Activated naive CD4-positive, alpha-beta T cell treated with anti-CD3 and anti-CD28 coated beads, Interleukin-2, amount 50 U/mL, for 72 hours (primary cell): ENCODE results near the gene ZBTB22. TPM values are rescaled to one million over a fixed set of nuclear protein-coding genes. Genes with fewer than 3 reads are reported as not detected.
A peak's percentile ranks its signal among the peaks of the same experiment; 100 is the strongest.
"Not testable (repeated sequence)": the region's sequence is repeated elsewhere in the genome, so short reads cannot be mapped to it uniquely, and the experiment has no call there.

ENCODE experiments used
- ATAC-seq, 2 donors: fragments of 150-1000 bp; cut with Tn5 transposase; 2 replicates each; pipeline ENCODE4 v1.10.0; 2021; ENCODE audit warnings: mild to moderate bottlenecking in 2 of 2, moderate library complexity in 2 of 2
- DNase-seq, 2 donors: peaks; one replicate each; pipeline ENCODE4 v3.0.0; 2021 to 2022; ENCODE audit warnings: low spot score in 2 of 2
- H3K27ac Mint-ChIP-seq, 2 donors: one replicate each; pipeline ENCODE4 v1.8.0; 2022; ENCODE audit warnings: mild to moderate bottlenecking in 2 of 2, mixed read lengths in 2 of 2
- H3K36me3 Mint-ChIP-seq, 2 donors: one replicate each; pipeline ENCODE4 v1.8.0; 2022; ENCODE audit warnings: mixed read lengths in 2 of 2
- H3K9me3 Mint-ChIP-seq, 2 donors: one replicate each; pipeline ENCODE4 v1.8.0; 2022; ENCODE audit warnings: mixed read lengths in 2 of 2
- total RNA-seq, 2 donors: library from RNA; stranded (reverse); gene quantifications; one replicate each; pipeline ENCODE4 v1.2.3, GENCODE V29; 2022

ZBTB22 gene
- 10 to 100 TPM; 12.2 to 18.2 TPM for total RNA-seq

- no peaks in the 10 kb centered on the region for H3K9me3 Mint-ChIP-seq
- peak within 1 kb of the TSS; percentile 98 to 99 for H3K27ac Mint-ChIP-seq
- DNase-seq, result peak; percentile 91 to 95
- ATAC-seq, result peak; percentile 59 to 74
- H3K36me3 Mint-ChIP-seq, result peaks cover 41 to 62% of the 10 kb centered on the region in 2 donors
Measured at GRCh38 chr6:33317669-33318425, at the start of gene ZBTB22. TSS of gene ZBTB22 (minus strand) at chr6:33317744. CDS start at chr6:33316916, 828 bp downstream.

- Mint-ChIP-seq H3K27ac (no peak overlapping the region), H3K36me3 (no peaks in the 10 kb centered on the region), H3K9me3 (no peaks in the 10 kb centered on the region)
- DNase-seq, result no peak
- no peak for ATAC-seq
Measured at GRCh38 chr6:33367009-33367714, 49.6 kb upstream of the ZBTB22 start.

- peak overlapping the region in 1 of 2 donors; percentile 29 for H3K27ac Mint-ChIP-seq
- not testable (repeated sequence) for DNase-seq, H3K9me3 Mint-ChIP-seq, H3K36me3 Mint-ChIP-seq
- ATAC-seq, result peak in 1 of 2 donors; percentile 47
Measured at GRCh38 chr6:33365206-33365971, 47.8 kb upstream of the ZBTB22 start.

GRCh38 chr6:33364475-33365205, 47.1 kb upstream of the ZBTB22 start:
- not testable (repeated sequence) for DNase-seq, H3K36me3 Mint-ChIP-seq, H3K9me3 Mint-ChIP-seq
- H3K27ac Mint-ChIP-seq, result peak overlapping the region in 1 of 2 donors; percentile 29
- peak in 1 of 2 donors; percentile 55 for ATAC-seq

- H3K36me3 Mint-ChIP-seq, DNase-seq, H3K27ac Mint-ChIP-seq, H3K9me3 Mint-ChIP-seq, ATAC-seq: not testable (repeated sequence)
Measured at GRCh38 chr6:33363486-33363885, 45.9 kb upstream of the ZBTB22 start.

- Mint-ChIP-seq H3K27ac (no peak overlapping the region), H3K9me3 (no peaks in the 10 kb centered on the region), H3K36me3 (no peaks in the 10 kb centered on the region)
- DNase-seq (no peak), ATAC-seq (no peak)
Measured at GRCh38 chr6:33359331-33359730, 41.8 kb upstream of the ZBTB22 start.

GRCh38 chr6:33357160-33357871, 39.8 kb upstream of the ZBTB22 start:
- not testable (repeated sequence) for H3K27ac Mint-ChIP-seq, ATAC-seq, H3K9me3 Mint-ChIP-seq, DNase-seq, H3K36me3 Mint-ChIP-seq

GRCh38 chr6:33356295-33356694, 38.8 kb upstream of the ZBTB22 start:
- DNase-seq, result no peak
- Mint-ChIP-seq H3K27ac (no peak overlapping the region), H3K9me3 (no peaks in the 10 kb centered on the region), H3K36me3 (no peaks in the 10 kb centered on the region)
- ATAC-seq, result no peak

GRCh38 chr6:33355860-33356259, 38.3 kb upstream of the ZBTB22 start:
- H3K36me3 Mint-ChIP-seq, DNase-seq, ATAC-seq, H3K9me3 Mint-ChIP-seq: not testable (repeated sequence)
- peak overlapping the region in 1 of 2 donors; percentile 3 for H3K27ac Mint-ChIP-seq

- Mint-ChIP-seq H3K27ac (peak overlapping the region in 1 of 2 donors; percentile 1), H3K36me3 (no peaks in the 10 kb centered on the region), H3K9me3 (no peaks in the 10 kb centered on the region)
- DNase-seq, result no peak
- ATAC-seq, result no peak
Measured at GRCh38 chr6:33347816-33348215, 30.3 kb upstream of the ZBTB22 start.

GRCh38 chr6:33346972-33347371, 29.4 kb upstream of the ZBTB22 start:
- not testable (repeated sequence) for H3K9me3 Mint-ChIP-seq, ATAC-seq, DNase-seq, H3K36me3 Mint-ChIP-seq
- H3K27ac Mint-ChIP-seq, result peak overlapping the region in 1 of 2 donors; percentile 15

GRCh38 chr6:33344701-33345697, 27.5 kb upstream of the ZBTB22 start:
- ATAC-seq (peak; percentile 59 to 68), DNase-seq (peak; percentile 45 to 67)
- Mint-ChIP-seq H3K36me3 (no peaks in the 10 kb centered on the region), H3K9me3 (no peaks in the 10 kb centered on the region), H3K27ac (peak overlapping the region; percentile 69 to 72)

- ATAC-seq (peak; percentile 79 to 83), DNase-seq (peak in 1 of 2 donors; percentile 21)
- no peaks in the 10 kb centered on the region for H3K36me3 Mint-ChIP-seq
- no peaks in the 10 kb centered on the region for H3K9me3 Mint-ChIP-seq
- peak overlapping the region in 1 of 2 donors; percentile 42 for H3K27ac Mint-ChIP-seq
Measured at GRCh38 chr6:33343953-33344611, 26.5 kb upstream of the ZBTB22 start.

GRCh38 chr6:33343606-33343952, 26.0 kb upstream of the ZBTB22 start:
- H3K36me3 Mint-ChIP-seq, DNase-seq, H3K9me3 Mint-ChIP-seq: not testable (repeated sequence)
- H3K27ac Mint-ChIP-seq, result peak overlapping the region in 1 of 2 donors; percentile 42
- ATAC-seq, result peak; percentile 18 to 31
